Measurements from ENCODE around the gene CHRND. TPM values are rescaled to one million over a fixed set of nuclear protein-coding genes. Genes with fewer than 3 reads are reported as not detected.

Gene CHRND
- total and polyA plus RNA-seq, 2 of the 13 experiments (the other 11 are each of a cell fraction or from before 2014, with no cell fraction given): 0.18 TPM; not detected in 1

DNA sequence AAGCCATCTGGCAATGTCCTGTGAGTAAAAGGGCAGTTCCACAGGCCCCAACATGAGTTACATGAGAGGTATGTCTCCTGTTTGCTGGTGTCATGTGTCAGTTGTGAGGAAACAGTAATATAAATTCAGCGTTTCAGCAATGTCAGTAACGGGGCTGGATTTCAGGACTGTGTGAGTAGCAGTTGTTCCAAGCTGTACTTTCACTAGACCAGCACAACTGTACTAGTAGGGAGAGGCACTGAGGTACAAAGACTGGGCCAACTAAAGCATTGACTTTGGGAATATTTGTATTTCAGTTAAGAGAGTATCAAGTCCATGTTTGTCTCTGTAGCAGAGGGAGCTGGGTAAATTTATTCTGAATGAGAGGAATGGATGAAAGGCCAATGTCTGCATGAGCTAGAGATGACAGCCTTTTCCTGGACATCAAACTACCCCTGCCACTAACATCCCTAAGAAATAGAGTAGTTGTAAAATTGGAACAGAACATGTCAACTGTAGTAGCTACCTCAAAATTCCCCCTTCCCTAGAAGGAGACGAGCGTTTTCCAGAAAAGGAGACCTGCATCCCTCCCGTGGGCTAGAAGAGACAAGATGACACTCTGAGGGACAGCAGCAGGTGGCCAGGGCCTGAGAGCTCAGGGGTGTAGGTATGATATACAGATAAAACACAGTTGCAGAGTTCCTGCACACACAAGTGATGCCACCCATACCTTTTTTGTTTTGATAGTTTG, 48.9 kb downstream of the CHRND start (continued):
- TF ChIP-seq REXO4 (CRISPR knock-in tag; IDR thresholded peaks at IDR 0.05; ENCODE audit: borderline replicate concordance) (no peak), PITX1 (CRISPR knock-in tag; IDR thresholded peaks at IDR 0.05) (peak; percentile 20; the same call in 1 of the 2 replicates), ZFP37 (CRISPR knock-in tag; IDR thresholded peaks at IDR 0.05; ENCODE audit: borderline replicate concordance) (no peak), FOXJ3 (CRISPR knock-in tag; IDR thresholded peaks at IDR 0.05; ENCODE audit: borderline replicate concordance) (peak; percentile 48; the same call in 1 of the 2 replicates), CENPX (CRISPR knock-in tag; IDR thresholded peaks at IDR 0.05) (no peak), ZNF704 (CRISPR knock-in tag; IDR thresholded peaks at IDR 0.05; ENCODE audit: borderline replicate concordance) (no peak), DPF2 (CRISPR knock-in tag; IDR thresholded peaks at IDR 0.05; ENCODE audit: borderline replicate concordance, low read depth) (no peak), SMYD3 (CRISPR knock-in tag; IDR thresholded peaks at IDR 0.05) (no peak), HOXA5 (CRISPR knock-in tag; IDR thresholded peaks at IDR 0.05) (no peak), ZNF484 (CRISPR knock-in tag; IDR thresholded peaks at IDR 0.05; ENCODE audit: borderline replicate concordance, low read depth) (no peak), MYNN (CRISPR knock-in tag; IDR thresholded peaks at IDR 0.05; ENCODE audit: low read depth) (no peak), SOX5 (CRISPR knock-in tag; IDR thresholded peaks at IDR 0.05; ENCODE audit: borderline replicate concordance) (no peak; the same call in 1 of the 2 replicates), ZNF251 (CRISPR knock-in tag; IDR thresholded peaks at IDR 0.05) (no peak), ZMAT3 (CRISPR knock-in tag; conservative IDR thresholded peaks at IDR 0.05) (peak; percentile 73; the same call in 1 of the 2 replicates), ARID2 (CRISPR knock-in tag; IDR thresholded peaks at IDR 0.05; ENCODE audit: borderline replicate concordance) (no peak), CEBPB (IDR thresholded peaks at IDR 0.05; ENCODE audit: borderline replicate concordance, low read depth, low read length) (peak; percentile 15; the same call in 1 of the 2 replicates), ZNF253 (CRISPR knock-in tag; IDR thresholded peaks at IDR 0.05; ENCODE audit: borderline replicate concordance) (no peak), ZNF780A (CRISPR knock-in tag; IDR thresholded peaks at IDR 0.05) (no peak), KMT2B (CRISPR knock-in tag; IDR thresholded peaks at IDR 0.05) (0 out of 2 replicates have a peak, but pooled peaks have one; percentile 7), BRCA1 (CRISPR knock-in tag; IDR thresholded peaks at IDR 0.05) (0 out of 2 replicates have a peak, but pooled peaks have one; percentile 47), ZNF674 (CRISPR knock-in tag; IDR thresholded peaks at IDR 0.05; ENCODE audit: low read depth) (no peak), ZSCAN25 (CRISPR knock-in tag; IDR thresholded peaks at IDR 0.05) (peak; percentile 60)
- TF ChIP-seq, protein P1, sequence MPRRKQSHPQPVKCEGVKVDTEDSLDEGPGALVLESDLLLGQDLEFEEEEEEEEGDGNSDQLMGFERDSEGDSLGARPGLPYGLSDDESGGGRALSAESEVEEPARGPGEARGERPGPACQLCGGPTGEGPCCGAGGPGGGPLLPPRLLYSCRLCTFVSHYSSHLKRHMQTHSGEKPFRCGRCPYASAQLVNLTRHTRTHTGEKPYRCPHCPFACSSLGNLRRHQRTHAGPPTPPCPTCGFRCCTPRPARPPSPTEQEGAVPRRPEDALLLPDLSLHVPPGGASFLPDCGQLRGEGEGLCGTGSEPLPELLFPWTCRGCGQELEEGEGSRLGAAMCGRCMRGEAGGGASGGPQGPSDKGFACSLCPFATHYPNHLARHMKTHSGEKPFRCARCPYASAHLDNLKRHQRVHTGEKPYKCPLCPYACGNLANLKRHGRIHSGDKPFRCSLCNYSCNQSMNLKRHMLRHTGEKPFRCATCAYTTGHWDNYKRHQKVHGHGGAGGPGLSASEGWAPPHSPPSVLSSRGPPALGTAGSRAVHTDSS (CRISPR knock-in tag; conservative IDR thresholded peaks at IDR 0.05): no peak
- TF ChIP-seq, protein P2, sequence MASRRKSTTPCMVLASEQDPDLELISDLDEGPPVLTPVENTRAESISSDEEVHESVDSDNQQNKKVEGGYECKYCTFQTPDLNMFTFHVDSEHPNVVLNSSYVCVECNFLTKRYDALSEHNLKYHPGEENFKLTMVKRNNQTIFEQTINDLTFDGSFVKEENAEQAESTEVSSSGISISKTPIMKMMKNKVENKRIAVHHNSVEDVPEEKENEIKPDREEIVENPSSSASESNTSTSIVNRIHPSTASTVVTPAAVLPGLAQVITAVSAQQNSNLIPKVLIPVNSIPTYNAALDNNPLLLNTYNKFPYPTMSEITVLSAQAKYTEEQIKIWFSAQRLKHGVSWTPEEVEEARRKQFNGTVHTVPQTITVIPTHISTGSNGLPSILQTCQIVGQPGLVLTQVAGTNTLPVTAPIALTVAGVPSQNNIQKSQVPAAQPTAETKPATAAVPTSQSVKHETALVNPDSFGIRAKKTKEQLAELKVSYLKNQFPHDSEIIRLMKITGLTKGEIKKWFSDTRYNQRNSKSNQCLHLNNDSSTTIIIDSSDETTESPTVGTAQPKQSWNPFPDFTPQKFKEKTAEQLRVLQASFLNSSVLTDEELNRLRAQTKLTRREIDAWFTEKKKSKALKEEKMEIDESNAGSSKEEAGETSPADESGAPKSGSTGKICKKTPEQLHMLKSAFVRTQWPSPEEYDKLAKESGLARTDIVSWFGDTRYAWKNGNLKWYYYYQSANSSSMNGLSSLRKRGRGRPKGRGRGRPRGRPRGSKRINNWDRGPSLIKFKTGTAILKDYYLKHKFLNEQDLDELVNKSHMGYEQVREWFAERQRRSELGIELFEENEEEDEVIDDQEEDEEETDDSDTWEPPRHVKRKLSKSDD (CRISPR knock-in tag; IDR thresholded peaks at IDR 0.05; ENCODE audit: low read depth): no peak
